ENCODE measurements around the gene KIAA1958. TPM values are rescaled to one million over a fixed set of nuclear protein-coding genes. Genes with fewer than 3 reads are reported as not detected.

KIAA1958 gene
- total RNA-seq, 4 donors from 2014 or later = 1.3 to 4.0 (median 2.6) TPM

DNA sequence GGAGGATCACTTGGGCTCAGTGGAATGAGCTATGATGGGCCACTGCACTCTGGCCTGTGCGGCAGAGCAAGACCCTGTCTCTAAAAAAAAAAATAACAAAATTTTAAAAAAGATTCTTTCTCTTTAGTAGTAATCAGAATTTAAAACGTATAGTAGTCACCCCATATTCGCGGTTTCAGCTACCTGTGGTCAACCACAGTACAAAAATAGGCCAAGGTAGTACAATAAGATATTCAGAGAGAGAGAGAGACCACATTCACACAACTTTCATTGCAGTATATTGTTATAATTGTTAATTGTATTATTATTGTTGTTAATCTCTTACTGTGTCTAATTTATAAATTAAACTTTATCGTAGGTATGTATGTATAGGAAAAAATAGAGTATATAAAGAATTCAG lies 212.6 kb downstream of the KIAA1958 start:
- H3K4me1 ChIP-seq = no peaks in the 10 kb centered on the region
- H3K36me3 ChIP-seq = no peaks in the 10 kb centered on the region
- in situ Hi-C loops (cut with MboI; ENCODE audit: low sequenced_read_pairs in 4 of 4) (no loop called here), intact Hi-C loops (cut with DNase I; ENCODE audit: low total_unique reads) (no loop called here)
- no peak for DNase-seq
- H3K27ac ChIP-seq = no peak overlapping the region
- ATAC-seq = no peak
- no peak overlapping the region for H3K4me3 ChIP-seq
- no peaks in the 10 kb centered on the region for H3K9me3 ChIP-seq
- TF ChIP-seq POLR2A (IDR thresholded peaks at IDR 0.05) = no peak
- TF ChIP-seq, protein P1, sequence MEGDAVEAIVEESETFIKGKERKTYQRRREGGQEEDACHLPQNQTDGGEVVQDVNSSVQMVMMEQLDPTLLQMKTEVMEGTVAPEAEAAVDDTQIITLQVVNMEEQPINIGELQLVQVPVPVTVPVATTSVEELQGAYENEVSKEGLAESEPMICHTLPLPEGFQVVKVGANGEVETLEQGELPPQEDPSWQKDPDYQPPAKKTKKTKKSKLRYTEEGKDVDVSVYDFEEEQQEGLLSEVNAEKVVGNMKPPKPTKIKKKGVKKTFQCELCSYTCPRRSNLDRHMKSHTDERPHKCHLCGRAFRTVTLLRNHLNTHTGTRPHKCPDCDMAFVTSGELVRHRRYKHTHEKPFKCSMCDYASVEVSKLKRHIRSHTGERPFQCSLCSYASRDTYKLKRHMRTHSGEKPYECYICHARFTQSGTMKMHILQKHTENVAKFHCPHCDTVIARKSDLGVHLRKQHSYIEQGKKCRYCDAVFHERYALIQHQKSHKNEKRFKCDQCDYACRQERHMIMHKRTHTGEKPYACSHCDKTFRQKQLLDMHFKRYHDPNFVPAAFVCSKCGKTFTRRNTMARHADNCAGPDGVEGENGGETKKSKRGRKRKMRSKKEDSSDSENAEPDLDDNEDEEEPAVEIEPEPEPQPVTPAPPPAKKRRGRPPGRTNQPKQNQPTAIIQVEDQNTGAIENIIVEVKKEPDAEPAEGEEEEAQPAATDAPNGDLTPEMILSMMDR (IDR thresholded peaks at IDR 0.05 in 4 of 5, conservative IDR thresholded peaks at IDR 0.05 in 1 of 5) = no peak
- H3K27me3 ChIP-seq = no peaks in the 10 kb centered on the region

DNA sequence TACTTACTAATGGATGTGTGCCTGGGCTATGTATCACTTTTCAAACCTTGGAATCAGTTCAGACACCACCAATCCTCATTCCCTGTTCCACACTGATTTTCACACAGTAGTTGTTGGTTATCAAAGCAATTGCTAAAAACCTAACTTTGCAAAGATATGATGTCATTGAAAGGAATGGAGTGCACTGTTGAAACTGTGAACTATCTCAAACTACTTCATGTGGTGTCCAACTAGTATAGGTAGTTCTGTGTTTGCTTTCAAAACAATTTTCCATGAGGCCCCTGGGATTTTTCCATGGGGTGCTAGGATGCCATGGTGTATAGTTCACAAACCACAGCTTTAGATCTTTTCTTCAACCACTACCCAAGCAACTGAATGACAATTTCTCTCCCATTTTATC lies 213.5 kb downstream of the KIAA1958 start:
- H3K36me3 ChIP-seq = no peaks in the 10 kb centered on the region
- in situ Hi-C loops (cut with MboI; ENCODE audit: low sequenced_read_pairs in 4 of 4) = no loop called here
- intact Hi-C loops (cut with DNase I; ENCODE audit: low total_unique reads) = loop anchor here (10.0 kb wide), 1 partner anchor 605 kb away; no protein-coding TSS in a partner anchor

DNA sequence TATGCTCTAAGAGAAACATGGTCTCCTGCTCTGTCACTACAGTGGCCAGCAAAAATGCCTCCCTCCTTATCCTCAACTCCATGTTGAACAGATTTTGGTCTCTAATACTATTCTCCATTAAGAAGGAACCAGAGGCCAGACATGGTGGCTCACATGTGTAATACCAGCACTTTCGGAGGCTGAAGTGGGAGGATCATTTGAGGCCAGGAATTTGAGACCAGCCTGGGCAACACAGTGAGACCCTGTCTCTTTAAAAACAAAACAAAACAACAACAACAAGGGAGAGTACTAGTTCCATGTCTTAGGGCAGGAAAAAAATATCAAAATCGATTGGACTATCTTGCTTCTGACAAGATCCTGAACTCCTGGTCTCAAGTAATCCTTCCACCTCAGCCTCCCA lies 216.7 kb downstream of the KIAA1958 start:
- H3K27me3 ChIP-seq = no peaks in the 10 kb centered on the region
- TF ChIP-seq, protein P1 (IDR thresholded peaks at IDR 0.05 in 4 of 5, conservative IDR thresholded peaks at IDR 0.05 in 1 of 5) = no peak
- TF ChIP-seq POLR2A (IDR thresholded peaks at IDR 0.05) = no peak
- no peak for DNase-seq
- H3K36me3 ChIP-seq = no peaks in the 10 kb centered on the region
- no peak overlapping the region for H3K27ac ChIP-seq
- H3K4me1 ChIP-seq = no peaks in the 10 kb centered on the region
- no peak for ATAC-seq
- intact Hi-C loops (cut with DNase I; ENCODE audit: low total_unique reads) (loop anchor here (10.0 kb wide), 1 partner anchor 609 kb away; no protein-coding TSS in a partner anchor), in situ Hi-C loops (cut with MboI; ENCODE audit: low sequenced_read_pairs in 4 of 4) (no loop called here)
- H3K4me3 ChIP-seq = no peak overlapping the region
- no peaks in the 10 kb centered on the region for H3K9me3 ChIP-seq

More for the DNA sequence above, 213.5 kb downstream of the KIAA1958 start:
- Histone ChIP-seq H3K4me3 (no peak overlapping the region), H3K27ac (no peak overlapping the region), H3K9me3 (no peaks in the 10 kb centered on the region), H3K4me1 (no peaks in the 10 kb centered on the region), H3K27me3 (no peaks in the 10 kb centered on the region)
- DNase-seq (no peak), ATAC-seq (no peak)
- TF ChIP-seq POLR2A (IDR thresholded peaks at IDR 0.05) = no peak
- TF ChIP-seq, protein P1 (IDR thresholded peaks at IDR 0.05 in 4 of 5, conservative IDR thresholded peaks at IDR 0.05 in 1 of 5) = no peak

DNA sequence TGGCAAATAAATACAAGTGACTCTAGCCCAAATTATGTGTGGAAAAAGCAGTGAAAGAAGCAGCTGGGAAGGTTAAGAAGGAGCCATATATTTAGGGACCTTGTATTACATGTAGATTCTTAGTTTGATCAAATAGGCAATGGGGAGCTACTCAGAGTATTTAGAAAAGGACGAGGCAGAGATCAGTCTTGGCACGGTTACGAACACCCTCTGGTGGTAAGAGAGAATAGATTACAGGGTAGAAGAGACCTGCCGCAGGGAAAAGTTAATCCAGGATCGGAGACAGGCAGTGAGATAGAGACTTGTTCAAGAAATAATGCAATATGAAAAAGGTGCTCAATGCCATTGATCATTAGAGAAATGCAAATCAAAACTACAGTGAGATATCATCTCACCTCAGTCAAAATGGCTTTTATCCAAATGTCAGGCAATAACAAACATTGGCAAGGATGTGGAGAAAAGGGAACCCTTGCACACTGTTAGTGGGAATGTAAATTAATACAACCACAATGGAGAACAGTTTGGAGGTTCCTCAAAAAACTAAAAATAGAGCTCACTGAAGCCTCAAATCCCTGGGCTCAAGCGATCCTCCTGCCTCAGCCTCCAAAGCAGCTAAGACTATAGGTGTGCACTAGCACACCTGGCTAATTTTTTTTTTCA lies 219.3 kb downstream of the KIAA1958 start:
- Histone ChIP-seq H3K4me3 (no peak overlapping the region), H3K36me3 (no peaks in the 10 kb centered on the region), H3K27me3 (no peaks in the 10 kb centered on the region), H3K9me3 (no peaks in the 10 kb centered on the region), H3K27ac (no peak overlapping the region), H3K4me1 (no peaks in the 10 kb centered on the region)
- TF ChIP-seq, protein P1 (IDR thresholded peaks at IDR 0.05 in 4 of 5, conservative IDR thresholded peaks at IDR 0.05 in 1 of 5) = no peak
- in situ Hi-C loops (cut with MboI; ENCODE audit: low sequenced_read_pairs in 4 of 4) = no loop called here
- intact Hi-C loops (cut with DNase I; ENCODE audit: low total_unique reads) = loop anchor here (10.0 kb wide), 1 partner anchor 611 kb away; no protein-coding TSS in a partner anchor
- DNase-seq (no peak), ATAC-seq (no peak)

Measured in gastrocnemius medialis (tissue), 4 donors.